Astrocyte (in vitro differentiated cells and primary cell): ENCODE results near the gene ADORA2A. TPM values are rescaled to one million over a fixed set of nuclear protein-coding genes. Genes with fewer than 3 reads are reported as not detected.

Source experiments
- DNase-seq: peaks from one replicate; pipeline ENCODE4 v3.0.0-alpha.2; 2010; ENCODE audit warnings: low read depth
- FAIRE-seq: peaks from 2 replicates; lab custom pipeline; 2011; peaks lifted over from hg19 to GRCh38; lab: Jason Lieb, UNC
- H2AFZ ChIP-seq: 2 replicates; pipeline ENCODE4 v1.6.0; 2012; ENCODE audit warnings: low read depth, low read length, inconsistent platforms
- H3K27ac ChIP-seq: 2 replicates; pipeline ENCODE4 v1.5.1; 2011; ENCODE audit warnings: low read depth, low read length, inconsistent platforms
- H3K27me3 ChIP-seq: 2 replicates; pipeline ENCODE4 v1.6.0; 2011; ENCODE audit warnings: low read length, inconsistent platforms; ENCODE audit not compliant: insufficient read depth
- H3K36me3 ChIP-seq: 2 replicates; pipeline ENCODE4 v1.5.1; 2011; ENCODE audit warnings: low read length, inconsistent platforms; ENCODE audit not compliant: insufficient read depth
- H3K4me1 ChIP-seq: 2 replicates; pipeline ENCODE4 v1.5.1; 2011; ENCODE audit warnings: low read length, inconsistent platforms; ENCODE audit not compliant: insufficient read depth
- H3K4me2 ChIP-seq: 2 replicates; pipeline ENCODE4 v1.6.0; 2012; ENCODE audit warnings: low read length, inconsistent platforms
- H3K4me3 ChIP-seq: 2 replicates; pipeline ENCODE4 v1.5.1; 2011; ENCODE audit warnings: low read depth, mild to moderate bottlenecking, low read length, inconsistent platforms; ENCODE audit not compliant: insufficient read depth
- H3K79me2 ChIP-seq: 2 replicates; pipeline ENCODE4 v1.6.0; 2012; ENCODE audit warnings: mild to moderate bottlenecking, low read length, inconsistent platforms; ENCODE audit not compliant: insufficient read depth
- H3K9ac ChIP-seq: 2 replicates; pipeline ENCODE4 v1.6.0; 2012; ENCODE audit warnings: mild to moderate bottlenecking, low read length, inconsistent platforms
- H3K9me3 ChIP-seq: 2 replicates; pipeline ENCODE4 v1.5.1; 2012; ENCODE audit warnings: low read depth, mild to moderate bottlenecking, low read length, inconsistent platforms; ENCODE audit not compliant: insufficient read depth
- H4K20me1 ChIP-seq: 2 replicates; pipeline ENCODE4 v1.6.0; 2012; ENCODE audit warnings: low read length, inconsistent platforms; ENCODE audit not compliant: insufficient read depth
- H3K27ac Mint-ChIP-seq: one replicate; pipeline ENCODE4 v1.8.0; 2021; ENCODE audit warnings: mild to moderate bottlenecking, mixed read lengths; ENCODE audit not compliant: unreplicated experiment
- H3K27me3 Mint-ChIP-seq: one replicate; pipeline ENCODE4 v1.8.0; 2021; ENCODE audit warnings: low read depth, mixed read lengths; ENCODE audit not compliant: unreplicated experiment
- H3K36me3 Mint-ChIP-seq: one replicate; pipeline ENCODE4 v1.8.0; 2021; ENCODE audit warnings: low read depth, mixed read lengths; ENCODE audit not compliant: unreplicated experiment
- H3K4me1 Mint-ChIP-seq: one replicate; pipeline ENCODE4 v1.8.0; 2021; ENCODE audit warnings: low read depth, mixed read lengths; ENCODE audit not compliant: unreplicated experiment
- H3K4me3 Mint-ChIP-seq: one replicate; pipeline ENCODE4 v1.8.0; 2021; ENCODE audit warnings: mild to moderate bottlenecking, moderate library complexity, mixed read lengths; ENCODE audit not compliant: unreplicated experiment
- H3K9me3 Mint-ChIP-seq: one replicate; pipeline ENCODE4 v1.8.0; 2021; ENCODE audit warnings: mild to moderate bottlenecking, mixed read lengths; ENCODE audit not compliant: unreplicated experiment
- CTCF ChIP-seq: IDR thresholded peaks from 2 replicates; pipeline ENCODE4 v1.5.1; 2011; ENCODE audit warnings: low read depth, mild to moderate bottlenecking, inconsistent platforms, low read length, moderate library complexity; ENCODE audit not compliant: insufficient read depth
- EZH2 ChIP-seq: IDR thresholded peaks from 2 replicates; pipeline ENCODE4 v1.6.1; 2012; ENCODE audit warnings: mild to moderate bottlenecking, low read length, inconsistent platforms; ENCODE audit not compliant: insufficient read depth
- total RNA-seq: library from RNA; stranded (reverse); gene quantifications from 2 replicates; pipeline ENCODE4 v1.2.1, GENCODE V29; 2021

The ADORA2A gene
- total RNA-seq, 1 donor from 2014 or later = 3.9 TPM

GRCh38 chr22:24441406-24442351, 14.3 kb downstream of the ADORA2A start:
- Histone ChIP-seq H3K36me3 (no peaks in the 10 kb centered on the region), H3K4me3 (no peak overlapping the region), H3K4me2 (no peak overlapping the region), H3K4me1 (peaks cover 9% of the 10 kb centered on the region), H3K9me3 (no peaks in the 10 kb centered on the region), H2AFZ (no peak overlapping the region), H3K27ac (no peak overlapping the region), H3K27me3 (no peaks in the 10 kb centered on the region), H3K9ac (no peak overlapping the region), H4K20me1 (no peaks in the 10 kb centered on the region), H3K79me2 (no peaks in the 10 kb centered on the region)
- TF ChIP-seq EZH2 (no peak), CTCF (no peak)
- Mint-ChIP-seq H3K36me3 (peaks cover 3% of the 10 kb centered on the region), H3K27ac (no peak overlapping the region), H3K27me3 (peaks cover 3% of the 10 kb centered on the region), H3K4me3 (no peak overlapping the region), H3K4me1 (peaks cover 9% of the 10 kb centered on the region), H3K9me3 (peaks cover 5% of the 10 kb centered on the region)
- DNase-seq (no peak), FAIRE-seq (no peak)

GRCh38 chr22:24442352-24442744, 14.9 kb downstream of the ADORA2A start:
- no peak for TF ChIP-seq CTCF
- no peak for TF ChIP-seq EZH2
- Mint-ChIP-seq H3K36me3 (peaks cover 3% of the 10 kb centered on the region), H3K4me1 (peaks cover 9% of the 10 kb centered on the region), H3K9me3 (peaks cover 5% of the 10 kb centered on the region), H3K27ac (no peak overlapping the region), H3K4me3 (no peak overlapping the region), H3K27me3 (peaks cover 7% of the 10 kb centered on the region)
- H3K79me2 ChIP-seq = no peaks in the 10 kb centered on the region
- H3K9ac ChIP-seq = no peak overlapping the region
- H3K36me3 ChIP-seq = no peaks in the 10 kb centered on the region
- no peak overlapping the region for H2AFZ ChIP-seq
- H3K9me3 ChIP-seq = no peaks in the 10 kb centered on the region
- H3K4me1 ChIP-seq = peaks cover 9% of the 10 kb centered on the region
- no peaks in the 10 kb centered on the region for H4K20me1 ChIP-seq
- H3K27me3 ChIP-seq = no peaks in the 10 kb centered on the region
- no peak overlapping the region for H3K4me3 ChIP-seq
- H3K4me2 ChIP-seq = no peak overlapping the region
- DNase-seq (no peak), FAIRE-seq (no peak)
- no peak overlapping the region for H3K27ac ChIP-seq

GRCh38 chr22:24443668-24444067, 16.3 kb downstream of the ADORA2A start:
- no peak overlapping the region for H3K4me3 Mint-ChIP-seq
- H3K27me3 Mint-ChIP-seq = peaks cover 6% of the 10 kb centered on the region
- Histone ChIP-seq H3K9me3 (no peaks in the 10 kb centered on the region), H3K9ac (no peak overlapping the region), H3K36me3 (no peaks in the 10 kb centered on the region), H4K20me1 (no peaks in the 10 kb centered on the region), H3K27ac (no peak overlapping the region), H3K27me3 (no peaks in the 10 kb centered on the region), H3K4me2 (no peak overlapping the region), H3K4me3 (no peak overlapping the region), H2AFZ (no peak overlapping the region), H3K79me2 (no peaks in the 10 kb centered on the region), H3K4me1 (peaks cover 9% of the 10 kb centered on the region)
- H3K9me3 Mint-ChIP-seq = peaks cover 5% of the 10 kb centered on the region
- H3K27ac Mint-ChIP-seq = no peak overlapping the region
- peaks cover 3% of the 10 kb centered on the region for H3K36me3 Mint-ChIP-seq
- TF ChIP-seq CTCF (no peak), EZH2 (no peak)
- no peak for FAIRE-seq
- H3K4me1 Mint-ChIP-seq = peaks cover 9% of the 10 kb centered on the region
- no peak for DNase-seq
